ENCODE results near the gene MFAP4. TPM values are rescaled to one million over a fixed set of nuclear protein-coding genes. Genes with fewer than 3 reads are reported as not detected.

The MFAP4 gene
- total RNA-seq, 1 experiment from 2014 or later = 0.52 TPM

DNA sequence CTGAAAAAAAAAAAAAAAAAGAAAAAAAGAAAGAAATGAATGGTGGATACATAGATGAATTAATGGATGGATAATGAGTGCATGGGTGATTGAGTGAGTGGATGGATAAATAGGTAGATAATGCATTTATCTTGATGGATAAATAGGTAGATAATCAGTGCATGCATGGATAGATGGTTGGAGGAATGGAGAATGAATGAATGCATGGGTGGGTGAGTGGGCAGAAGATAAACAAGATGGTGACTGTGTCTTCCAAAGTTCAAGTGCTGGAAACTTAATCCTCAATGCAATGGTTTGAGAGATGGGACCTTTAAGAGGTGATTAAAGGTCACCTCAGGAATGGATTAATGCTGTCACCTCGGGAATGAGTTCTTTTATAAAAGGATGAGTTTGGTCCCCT lies 17.3 kb upstream of the MFAP4 start:
- Histone ChIP-seq H3K4me2 (ENCODE audit: low read length) (no peak overlapping the region), H3K9ac (ENCODE audit: low read length) (no peak overlapping the region), H3K79me2 (ENCODE audit: insufficient read depth, low read length) (no peaks in the 10 kb centered on the region), H3K4me3 (replicated peaks in 1 of 2; ENCODE audit: low read depth in 1 of 2, low read length in 2 of 2) (no peak overlapping the region), H3K9me2 (ENCODE audit: insufficient read depth) (no peaks in the 10 kb centered on the region), H3K36me3 (ENCODE audit: control insufficient read depth in 1 of 2, insufficient read depth in 2 of 2, low read length in 2 of 2) (no peaks in the 10 kb centered on the region), H3K9me3 (ENCODE audit: control insufficient read depth in 1 of 2, insufficient read depth in 1 of 2, low read depth in 1 of 2, low read length in 2 of 2) (no peaks in the 10 kb centered on the region), H4K20me1 (ENCODE audit: insufficient read depth) (no peaks in the 10 kb centered on the region), H3K4me1 (ENCODE audit: control insufficient read depth in 1 of 2, insufficient read depth in 2 of 2, low read length in 2 of 2) (peaks cover 0 to 4% of the 10 kb centered on the region in 2 experiments; a peak in 2 of 4 replicates), H2AFZ (ENCODE audit: low read depth, low read length, poor library complexity, severe bottlenecking) (no peak overlapping the region), H3K27me3 (ENCODE audit: insufficient read depth, low read length) (no peaks in the 10 kb centered on the region), H3K27ac (ENCODE audit: low read depth, low read length) (no peak overlapping the region)
- BruUV-seq (replicated peaks) = no TSS peak
- POLR2A ChIA-PET = no interaction called here
- ATAC-seq (no peak), DNase-seq (ENCODE audit: low read depth, low spot score) (no peak)
- CTCF ChIA-PET = no interaction called here
- TF ChIP-seq EZH2 (IDR thresholded peaks at IDR 0.05) = no peak
- no peak for TF ChIP-seq SP1 (IDR thresholded peaks at IDR 0.05; ENCODE audit: low read depth)
- no peak for TF ChIP-seq ELF1 (IDR thresholded peaks at IDR 0.05; ENCODE audit: borderline replicate concordance, low read depth)
- no peak for TF ChIP-seq YY1 (IDR thresholded peaks at IDR 0.05; ENCODE audit: extremely low read depth, insufficient replicate concordance, low read depth, low read length)
- TF ChIP-seq TCF7L2 (IDR thresholded peaks at IDR 0.05; ENCODE audit: borderline replicate concordance, extremely low read depth, insufficient read depth, insufficient read length) = no peak
- no peak for TF ChIP-seq POLR2A (IDR thresholded peaks at IDR 0.05; ENCODE audit: borderline replicate concordance, extremely low read depth, insufficient read depth, insufficient read length)
- TF ChIP-seq EGR1 (IDR thresholded peaks at IDR 0.05; ENCODE audit: low read depth) = no peak
- TF ChIP-seq FOSL1 (IDR thresholded peaks at IDR 0.05; ENCODE audit: low read depth) = no peak
- TF ChIP-seq JUND (IDR thresholded peaks at IDR 0.05) = no peak
- TF ChIP-seq, protein P1, sequence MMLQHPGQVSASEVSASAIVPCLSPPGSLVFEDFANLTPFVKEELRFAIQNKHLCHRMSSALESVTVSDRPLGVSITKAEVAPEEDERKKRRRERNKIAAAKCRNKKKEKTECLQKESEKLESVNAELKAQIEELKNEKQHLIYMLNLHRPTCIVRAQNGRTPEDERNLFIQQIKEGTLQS (IDR thresholded peaks at IDR 0.05) = no peak
- TF ChIP-seq, protein P2, sequence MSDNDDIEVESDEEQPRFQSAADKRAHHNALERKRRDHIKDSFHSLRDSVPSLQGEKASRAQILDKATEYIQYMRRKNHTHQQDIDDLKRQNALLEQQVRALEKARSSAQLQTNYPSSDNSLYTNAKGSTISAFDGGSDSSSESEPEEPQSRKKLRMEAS (IDR thresholded peaks at IDR 0.05) = no peak
- no peak for TF ChIP-seq POLR2AphosphoS5 (IDR thresholded peaks at IDR 0.05; ENCODE audit: low read depth, low read length)
- TF ChIP-seq ZNF274 (IDR thresholded peaks at IDR 0.05; ENCODE audit: low read depth, low read length) = no peak
- TF ChIP-seq, protein P3, sequence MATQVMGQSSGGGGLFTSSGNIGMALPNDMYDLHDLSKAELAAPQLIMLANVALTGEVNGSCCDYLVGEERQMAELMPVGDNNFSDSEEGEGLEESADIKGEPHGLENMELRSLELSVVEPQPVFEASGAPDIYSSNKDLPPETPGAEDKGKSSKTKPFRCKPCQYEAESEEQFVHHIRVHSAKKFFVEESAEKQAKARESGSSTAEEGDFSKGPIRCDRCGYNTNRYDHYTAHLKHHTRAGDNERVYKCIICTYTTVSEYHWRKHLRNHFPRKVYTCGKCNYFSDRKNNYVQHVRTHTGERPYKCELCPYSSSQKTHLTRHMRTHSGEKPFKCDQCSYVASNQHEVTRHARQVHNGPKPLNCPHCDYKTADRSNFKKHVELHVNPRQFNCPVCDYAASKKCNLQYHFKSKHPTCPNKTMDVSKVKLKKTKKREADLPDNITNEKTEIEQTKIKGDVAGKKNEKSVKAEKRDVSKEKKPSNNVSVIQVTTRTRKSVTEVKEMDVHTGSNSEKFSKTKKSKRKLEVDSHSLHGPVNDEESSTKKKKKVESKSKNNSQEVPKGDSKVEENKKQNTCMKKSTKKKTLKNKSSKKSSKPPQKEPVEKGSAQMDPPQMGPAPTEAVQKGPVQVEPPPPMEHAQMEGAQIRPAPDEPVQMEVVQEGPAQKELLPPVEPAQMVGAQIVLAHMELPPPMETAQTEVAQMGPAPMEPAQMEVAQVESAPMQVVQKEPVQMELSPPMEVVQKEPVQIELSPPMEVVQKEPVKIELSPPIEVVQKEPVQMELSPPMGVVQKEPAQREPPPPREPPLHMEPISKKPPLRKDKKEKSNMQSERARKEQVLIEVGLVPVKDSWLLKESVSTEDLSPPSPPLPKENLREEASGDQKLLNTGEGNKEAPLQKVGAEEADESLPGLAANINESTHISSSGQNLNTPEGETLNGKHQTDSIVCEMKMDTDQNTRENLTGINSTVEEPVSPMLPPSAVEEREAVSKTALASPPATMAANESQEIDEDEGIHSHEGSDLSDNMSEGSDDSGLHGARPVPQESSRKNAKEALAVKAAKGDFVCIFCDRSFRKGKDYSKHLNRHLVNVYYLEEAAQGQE (IDR thresholded peaks at IDR 0.05; ENCODE audit: low read depth) = no peak
- intact Hi-C loops (cut with micrococcal nuclease) = no loop called here
- RAD21 ChIA-PET (ENCODE audit: low non-redundant PET in 1 of 2, low total read pairs in 2 of 2, uncharacterized antibody in 2 of 2, unreplicated experiment in 2 of 2) = no interaction called here
